Lung (tissue), 12 donors: Measurements from ENCODE around the gene GNPNAT1. TPM values are rescaled to one million over a fixed set of nuclear protein-coding genes. Genes with fewer than 3 reads are reported as not detected.

ENCODE experiments used
- ATAC-seq: fragments of 200-7000 bp; cut with Tn5 transposase; one replicate; pipeline ENCODE4 v1.9.1; 2020; ENCODE audit warnings: moderate number of reproducible peaks; ENCODE audit not compliant: insufficient read depth, low FRiP score
- DNase-seq, 3 donors: peaks; one replicate each; pipeline ENCODE4 v3.0.0-alpha.2; 2013 to 2017
- H3K27ac ChIP-seq, 2 donors: one replicate each; pipeline ENCODE4 v1.5.1; 2013; ENCODE audit warnings: mild to moderate bottlenecking in 2 of 2, moderate library complexity in 2 of 2, control low read depth in 1 of 2, inconsistent platforms in 1 of 2, low read depth in 1 of 2, low read length in 1 of 2
- H3K27me3 ChIP-seq, 3 donors: one replicate each; pipeline ENCODE4 v1.5.1; 2013; ENCODE audit warnings: low read length in 2 of 3; ENCODE audit not compliant: control insufficient read depth in 3 of 3, insufficient read depth in 3 of 3
- H3K36me3 ChIP-seq, 4 donors: one replicate each; pipeline ENCODE4 v1.5.1; 2013; ENCODE audit warnings: low read length in 4 of 4, mild to moderate bottlenecking in 1 of 4, moderate library complexity in 1 of 4; ENCODE audit not compliant: control insufficient read depth in 4 of 4, insufficient read depth in 4 of 4
- H3K4me1 ChIP-seq, 5 donors: one replicate each; pipeline ENCODE4 v1.5.1; 2013; ENCODE audit warnings: low read length in 5 of 5, mild to moderate bottlenecking in 2 of 5, moderate library complexity in 1 of 5; ENCODE audit not compliant: control insufficient read depth in 5 of 5, insufficient read depth in 5 of 5
- H3K4me3 ChIP-seq: one replicate; pipeline ENCODE4 v1.5.1; 2013; ENCODE audit warnings: mild to moderate bottlenecking, control low read depth, moderate library complexity
- H3K9ac ChIP-seq, 2 donors: one replicate each; pipeline ENCODE4 v1.5.1; 2013; ENCODE audit warnings: low read length in 2 of 2, control low read depth in 1 of 2; ENCODE audit not compliant: insufficient read depth in 1 of 2
- H3K9me3 ChIP-seq, 4 donors: one replicate each; pipeline ENCODE4 v1.5.1; 2013; ENCODE audit warnings: low read length in 3 of 4, mild to moderate bottlenecking in 1 of 4, moderate library complexity in 1 of 4; ENCODE audit not compliant: control insufficient read depth in 4 of 4, insufficient read depth in 3 of 4
- WGBS, 2 donors: extraction: QIAGEN DNeasy Blood & Tissue Kit; methylation state at CpG; one replicate each; pipeline ENCODE4 v1.1.7; 2013; 5-methylcytosine and 5-hydroxymethylcytosine counted together
- polyA plus RNA-seq, 2 donors: library from polyadenylated mRNA; stranded (reverse); fragments of 200-250 nt; gene quantifications; one replicate each; pipeline ENCODE4 v1.2.1, GENCODE V29; 2013
- total RNA-seq, 2 donors: library from RNA; depleted of rRNA in 1 of 2; stranded (reverse); fragments of >200 nt in 1 of 2; gene quantifications; one replicate each; pipeline ENCODE4 v1.2.1, GENCODE V29; 2014 to 2021
- TF ChIP-seq, protein P1 (sequence below): IDR thresholded peaks from 2 replicates; pipeline ENCODE4 v1.5.1; 2012; ENCODE audit warnings: mild to moderate bottlenecking; ENCODE audit errors: control extremely low read depth, extremely low read depth
- donor health status: control.
- donor health status: control.
- donor health status: Bipolar disorder and iron deficiency.
- donor health status: healthy.
- donor health status: DM: yes; HTN: yes; CAD: no.

Gene GNPNAT1
- total and polyA plus RNA-seq, 4 donors, result 7.2 to 18.3 (median 12.3) TPM

DNA sequence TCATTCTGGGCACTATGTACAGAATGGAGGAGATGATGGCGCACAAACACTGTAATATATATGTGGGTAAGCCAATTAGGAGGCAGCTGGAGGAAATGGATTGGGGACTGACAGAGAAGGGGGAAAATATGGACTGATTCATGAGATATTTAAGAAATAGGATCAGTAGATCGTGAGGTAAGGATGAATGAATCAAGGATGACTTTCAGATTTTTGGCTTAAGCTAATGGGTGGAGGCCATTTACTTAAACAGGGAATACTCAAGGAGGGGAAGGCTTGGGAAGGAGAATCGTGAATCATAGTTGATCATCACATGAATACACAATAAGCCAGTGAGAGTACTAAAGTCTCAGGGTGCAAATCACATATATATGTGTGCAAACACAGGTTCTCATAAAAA, 11.2 kb upstream of the GNPNAT1 start:
- Histone ChIP-seq H3K27me3 (no peaks in the 10 kb centered on the region), H3K27ac (peak overlapping the region in 1 of 2 donors; percentile 4), H3K4me1 (peaks cover 0 to 4% (median 0%) of the 10 kb centered on the region in 5 donors), H3K9ac (no peak overlapping the region), H3K36me3 (no peaks in the 10 kb centered on the region), H3K9me3 (no peaks in the 10 kb centered on the region), H3K4me3 (no peak overlapping the region)
- ATAC-seq, result no peak
- TF ChIP-seq, protein P1, sequence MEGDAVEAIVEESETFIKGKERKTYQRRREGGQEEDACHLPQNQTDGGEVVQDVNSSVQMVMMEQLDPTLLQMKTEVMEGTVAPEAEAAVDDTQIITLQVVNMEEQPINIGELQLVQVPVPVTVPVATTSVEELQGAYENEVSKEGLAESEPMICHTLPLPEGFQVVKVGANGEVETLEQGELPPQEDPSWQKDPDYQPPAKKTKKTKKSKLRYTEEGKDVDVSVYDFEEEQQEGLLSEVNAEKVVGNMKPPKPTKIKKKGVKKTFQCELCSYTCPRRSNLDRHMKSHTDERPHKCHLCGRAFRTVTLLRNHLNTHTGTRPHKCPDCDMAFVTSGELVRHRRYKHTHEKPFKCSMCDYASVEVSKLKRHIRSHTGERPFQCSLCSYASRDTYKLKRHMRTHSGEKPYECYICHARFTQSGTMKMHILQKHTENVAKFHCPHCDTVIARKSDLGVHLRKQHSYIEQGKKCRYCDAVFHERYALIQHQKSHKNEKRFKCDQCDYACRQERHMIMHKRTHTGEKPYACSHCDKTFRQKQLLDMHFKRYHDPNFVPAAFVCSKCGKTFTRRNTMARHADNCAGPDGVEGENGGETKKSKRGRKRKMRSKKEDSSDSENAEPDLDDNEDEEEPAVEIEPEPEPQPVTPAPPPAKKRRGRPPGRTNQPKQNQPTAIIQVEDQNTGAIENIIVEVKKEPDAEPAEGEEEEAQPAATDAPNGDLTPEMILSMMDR, result no peak
- no peak for DNase-seq
- 88 to 89% methylated on average over 3 of the region's 3 CpGs for WGBS, 2 donors

DNA sequence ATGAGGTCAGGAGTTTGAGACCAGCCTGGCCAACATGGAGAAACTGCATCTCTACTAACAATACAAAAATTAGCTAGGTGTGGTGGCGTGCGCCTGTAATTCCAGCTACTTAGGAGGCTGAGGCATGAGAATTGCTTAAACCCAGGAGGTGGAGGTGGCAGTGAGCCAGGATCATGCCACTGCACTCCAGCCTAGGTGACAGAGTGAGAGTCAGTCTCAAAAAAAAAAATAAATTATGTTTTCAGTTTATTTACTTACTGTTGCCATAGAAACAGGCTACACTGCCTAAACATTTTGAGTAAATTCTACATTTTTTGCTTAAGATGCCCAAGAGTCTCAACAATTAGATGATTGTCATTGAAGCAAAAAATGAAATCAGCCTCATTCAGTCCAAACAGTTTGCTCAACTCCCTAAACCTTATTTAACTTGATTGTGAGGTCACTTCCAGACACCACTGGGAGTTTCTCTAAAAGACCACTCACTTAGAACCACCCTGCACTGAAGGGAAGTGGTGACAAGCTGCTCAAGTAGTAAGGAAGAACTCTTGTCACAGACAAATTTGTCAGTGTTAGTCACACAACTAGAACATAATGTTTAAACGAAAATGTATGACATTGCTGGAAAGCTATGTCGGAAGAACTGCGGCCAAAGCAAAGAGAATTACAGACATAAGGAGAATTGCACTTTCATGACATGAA, 9.8 kb upstream of the GNPNAT1 start:
- H3K9me3 ChIP-seq, result no peaks in the 10 kb centered on the region
- WGBS, 2 donors, result 61 to 64% methylated on average over 5 of the region's 5 CpGs
- H3K27me3 ChIP-seq, result no peaks in the 10 kb centered on the region
- no peaks in the 10 kb centered on the region for H3K36me3 ChIP-seq
- H3K4me3 ChIP-seq, result no peak overlapping the region
- peaks cover 0 to 4% (median 0%) of the 10 kb centered on the region in 5 donors for H3K4me1 ChIP-seq
- TF ChIP-seq, protein P1, result no peak
- ATAC-seq (no peak), DNase-seq (peak in 2 of 3 donors; percentile 57 to 70)
- H3K27ac ChIP-seq, result peak overlapping the region; percentile 9 to 41
- H3K9ac ChIP-seq, result no peak overlapping the region

DNA sequence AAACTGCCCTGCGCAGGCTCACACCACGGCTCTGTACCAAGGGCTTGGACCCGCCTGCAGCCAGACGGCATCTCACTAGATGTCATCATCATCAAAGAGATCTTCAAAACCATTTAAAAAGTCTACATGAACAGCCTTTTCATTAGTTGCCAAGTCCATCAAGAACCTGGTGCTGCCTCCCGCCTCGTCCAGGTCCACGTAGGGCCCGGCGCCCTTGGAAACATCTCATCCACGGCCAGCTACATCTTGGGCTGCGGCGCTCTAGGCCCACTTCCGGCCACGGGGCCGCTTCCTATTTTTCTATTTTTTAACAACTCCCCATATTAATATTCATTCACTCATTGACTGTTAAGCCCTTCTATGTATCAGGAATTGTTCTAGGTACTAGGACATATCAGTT, 7.4 kb upstream of the GNPNAT1 start:
- TF ChIP-seq, protein P1, result no peak
- peaks cover 0 to 4% (median 0%) of the 10 kb centered on the region in 5 donors for H3K4me1 ChIP-seq
- WGBS, 2 donors, result 90% methylated on average over 15 of the region's 15 CpGs
- no peak overlapping the region for H3K27ac ChIP-seq
- H3K27me3 ChIP-seq, result no peaks in the 10 kb centered on the region
- DNase-seq (no peak), ATAC-seq (no peak)
- H3K4me3 ChIP-seq, result no peak overlapping the region
- no peaks in the 10 kb centered on the region for H3K36me3 ChIP-seq
- H3K9me3 ChIP-seq, result no peaks in the 10 kb centered on the region
- H3K9ac ChIP-seq, result no peak overlapping the region

DNA sequence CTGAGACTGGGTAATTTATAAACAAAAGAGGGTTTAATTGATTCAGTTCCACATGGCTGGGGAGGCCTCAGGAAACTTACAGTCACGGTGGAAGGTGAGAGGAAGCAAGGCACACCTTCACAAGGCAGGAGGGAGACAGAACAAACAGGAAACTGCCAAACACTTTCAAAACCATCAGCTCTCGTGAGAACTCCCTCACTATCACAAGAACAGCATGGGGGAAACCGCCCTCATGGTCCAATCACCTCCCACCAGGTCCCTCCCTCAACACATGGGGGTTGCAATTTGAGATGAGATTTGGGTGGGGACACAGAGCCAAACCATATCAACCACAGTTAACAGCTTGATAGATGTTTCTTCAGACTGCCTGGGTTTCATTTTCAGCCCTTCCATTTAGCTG, 6.2 kb upstream of the GNPNAT1 start:
- ATAC-seq, result no peak
- H3K9me3 ChIP-seq, result no peaks in the 10 kb centered on the region
- 59 to 74% methylated on average over 3 of the region's 3 CpGs for WGBS, 2 donors
- H3K27ac ChIP-seq, result no peak overlapping the region
- TF ChIP-seq, protein P1, result no peak
- H3K36me3 ChIP-seq, result no peaks in the 10 kb centered on the region
- no peak overlapping the region for H3K4me3 ChIP-seq
- peaks cover 0 to 4% (median 0%) of the 10 kb centered on the region in 5 donors for H3K4me1 ChIP-seq
- no peaks in the 10 kb centered on the region for H3K27me3 ChIP-seq
- DNase-seq, result no peak
- H3K9ac ChIP-seq, result no peak overlapping the region
